Measurements from ENCODE around the gene PRLH. TPM values are rescaled to one million over a fixed set of nuclear protein-coding genes. Genes with fewer than 3 reads are reported as not detected.
A peak's percentile ranks its signal among the peaks of the same experiment; 100 is the strongest.

The PRLH gene
- total and polyA plus RNA-seq, 2 of the 13 experiments (the other 11 are each of a cell fraction or from before 2014, with no cell fraction given) = not detected

DNA sequence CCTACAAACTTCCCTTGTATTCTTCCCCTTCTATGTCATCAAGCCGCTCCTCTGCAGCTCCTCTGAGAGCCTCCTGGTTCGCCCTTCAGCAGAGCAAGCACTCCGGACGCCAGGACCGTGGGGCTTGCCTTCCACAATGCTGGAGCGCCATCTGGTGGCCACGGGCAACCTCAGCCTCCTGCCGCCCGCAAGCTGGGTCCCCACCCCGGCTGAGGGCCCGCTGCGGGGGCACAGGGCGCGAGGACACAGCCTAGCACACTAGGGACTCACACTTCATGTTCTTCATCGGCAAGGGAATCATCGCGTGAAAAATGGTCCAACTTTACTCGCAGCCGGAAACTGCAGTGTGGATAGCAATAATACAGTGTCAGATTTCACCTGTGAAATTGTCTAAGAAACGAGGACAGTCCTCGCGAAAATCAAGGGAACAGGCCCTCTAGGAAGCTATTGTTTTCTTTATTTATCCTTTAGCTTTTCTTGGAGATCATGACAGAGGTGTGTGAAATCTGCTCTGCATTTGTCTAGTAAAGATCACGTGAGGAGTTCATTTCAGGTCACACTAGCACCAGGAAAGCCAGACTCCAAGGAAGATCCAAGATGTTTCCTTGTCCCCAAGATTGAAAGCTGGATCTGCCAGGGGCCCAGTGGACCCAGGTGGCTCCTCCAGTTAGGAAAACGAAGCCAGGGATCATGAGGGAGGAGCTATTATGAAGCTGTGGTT is 5.8 kb downstream of the PRLH start (continued):
- peak; percentile 55 for TF ChIP-seq KAT8 (CRISPR knock-in tag; IDR thresholded peaks at IDR 0.05)
- TF ChIP-seq ISX (CRISPR knock-in tag; conservative IDR thresholded peaks at IDR 0.05) = 0 out of 2 replicates have a peak, but pooled peaks have one; percentile 32
- no peak for TF ChIP-seq NONO (IDR thresholded peaks at IDR 0.05)
- peak; percentile 79 for TF ChIP-seq NONO (CRISPR knock-in tag; conservative IDR thresholded peaks at IDR 0.05)
- peak; percentile 28 for TF ChIP-seq ZNF883 (CRISPR knock-in tag; IDR thresholded peaks at IDR 0.05; ENCODE audit: not compliant biosample characterization)
- no peak for TF ChIP-seq ZNF775 (CRISPR knock-in tag; IDR thresholded peaks at IDR 0.05; ENCODE audit: borderline replicate concordance)
- TF ChIP-seq ZSCAN12 (CRISPR knock-in tag; IDR thresholded peaks at IDR 0.05) = peak; percentile 62; the same call in 1 of the 2 replicates
- TF ChIP-seq KDM4B (CRISPR knock-in tag; IDR thresholded peaks at IDR 0.05) = peak; percentile 62; the same call in 1 of the 2 replicates
- TF ChIP-seq SMYD3 (CRISPR knock-in tag; IDR thresholded peaks at IDR 0.05) = 0 out of 2 replicates have a peak, but pooled peaks have one; percentile 46
- peak; percentile 76; the same call in 1 of the 2 replicates for TF ChIP-seq TOE1 (CRISPR knock-in tag; IDR thresholded peaks at IDR 0.05)
- TF ChIP-seq ZNF552 (CRISPR knock-in tag; IDR thresholded peaks at IDR 0.05; ENCODE audit: borderline replicate concordance) = no peak
- TF ChIP-seq, protein P1, sequence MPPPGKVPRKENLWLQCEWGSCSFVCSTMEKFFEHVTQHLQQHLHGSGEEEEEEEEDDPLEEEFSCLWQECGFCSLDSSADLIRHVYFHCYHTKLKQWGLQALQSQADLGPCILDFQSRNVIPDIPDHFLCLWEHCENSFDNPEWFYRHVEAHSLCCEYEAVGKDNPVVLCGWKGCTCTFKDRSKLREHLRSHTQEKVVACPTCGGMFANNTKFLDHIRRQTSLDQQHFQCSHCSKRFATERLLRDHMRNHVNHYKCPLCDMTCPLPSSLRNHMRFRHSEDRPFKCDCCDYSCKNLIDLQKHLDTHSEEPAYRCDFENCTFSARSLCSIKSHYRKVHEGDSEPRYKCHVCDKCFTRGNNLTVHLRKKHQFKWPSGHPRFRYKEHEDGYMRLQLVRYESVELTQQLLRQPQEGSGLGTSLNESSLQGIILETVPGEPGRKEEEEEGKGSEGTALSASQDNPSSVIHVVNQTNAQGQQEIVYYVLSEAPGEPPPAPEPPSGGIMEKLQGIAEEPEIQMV (CRISPR knock-in tag; IDR thresholded peaks at IDR 0.05; ENCODE audit: low read depth) = peak; percentile 69; the same call in 1 of the 2 replicates
- TF ChIP-seq ZNF274 (CRISPR knock-in tag; IDR thresholded peaks at IDR 0.05) = peak; percentile 77; the same call in 1 of the 2 replicates
- TF ChIP-seq CBFB (CRISPR knock-in tag; IDR thresholded peaks at IDR 0.05) = peak; percentile 90
- peak; percentile 43 for TF ChIP-seq ZNF18 (CRISPR knock-in tag; IDR thresholded peaks at IDR 0.05; ENCODE audit: insufficient replicate concordance)
- TF ChIP-seq SPEN (CRISPR knock-in tag; IDR thresholded peaks at IDR 0.05; ENCODE audit: low read depth) = peak; percentile 53; the same call in 1 of the 2 replicates
- peak; percentile 64 for TF ChIP-seq TFDP2 (CRISPR knock-in tag; IDR thresholded peaks at IDR 0.05)
